Measurements from ENCODE around the gene PLAAT3.

GRCh38 chr11:63554877-63555223 is 59.4 kb downstream of the PLAAT3 start:
- TF ChIP-seq, protein P1, sequence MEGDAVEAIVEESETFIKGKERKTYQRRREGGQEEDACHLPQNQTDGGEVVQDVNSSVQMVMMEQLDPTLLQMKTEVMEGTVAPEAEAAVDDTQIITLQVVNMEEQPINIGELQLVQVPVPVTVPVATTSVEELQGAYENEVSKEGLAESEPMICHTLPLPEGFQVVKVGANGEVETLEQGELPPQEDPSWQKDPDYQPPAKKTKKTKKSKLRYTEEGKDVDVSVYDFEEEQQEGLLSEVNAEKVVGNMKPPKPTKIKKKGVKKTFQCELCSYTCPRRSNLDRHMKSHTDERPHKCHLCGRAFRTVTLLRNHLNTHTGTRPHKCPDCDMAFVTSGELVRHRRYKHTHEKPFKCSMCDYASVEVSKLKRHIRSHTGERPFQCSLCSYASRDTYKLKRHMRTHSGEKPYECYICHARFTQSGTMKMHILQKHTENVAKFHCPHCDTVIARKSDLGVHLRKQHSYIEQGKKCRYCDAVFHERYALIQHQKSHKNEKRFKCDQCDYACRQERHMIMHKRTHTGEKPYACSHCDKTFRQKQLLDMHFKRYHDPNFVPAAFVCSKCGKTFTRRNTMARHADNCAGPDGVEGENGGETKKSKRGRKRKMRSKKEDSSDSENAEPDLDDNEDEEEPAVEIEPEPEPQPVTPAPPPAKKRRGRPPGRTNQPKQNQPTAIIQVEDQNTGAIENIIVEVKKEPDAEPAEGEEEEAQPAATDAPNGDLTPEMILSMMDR (IDR thresholded peaks at IDR 0.05) = no peak
- no peak for TF ChIP-seq POLR2AphosphoS5 (IDR thresholded peaks at IDR 0.05)
- TF ChIP-seq EP300 (IDR thresholded peaks at IDR 0.05) = no peak

Data from sigmoid colon (tissue), 4 donors.